Activated CD4-positive, alpha-beta T cell treated with anti-CD3 and anti-CD28 coated beads, Interleukin-2, Interleukin-4, amounts not matched to agents 100 ng/mL and 50 ng/mL, durations not matched to agents 16 hours and 8 hours (primary cell): ENCODE data around the gene CPNE2.
"Not testable (repeated sequence)": the region's sequence is repeated elsewhere in the genome, so short reads cannot be mapped to it uniquely, and the experiment has no call there.

ENCODE experiments used
- DNase-seq: peaks from one replicate; pipeline ENCODE4 v3.0.0-alpha.2; 2020; ENCODE audit warnings: low spot score

CPNE2 gene

GRCh38 chr16:57098188-57098841 lies 5.9 kb downstream of the CPNE2 start:
- no peak for DNase-seq

GRCh38 chr16:57099965-57100364 lies 7.6 kb downstream of the CPNE2 start:
- DNase-seq, result not testable (repeated sequence)

DNA sequence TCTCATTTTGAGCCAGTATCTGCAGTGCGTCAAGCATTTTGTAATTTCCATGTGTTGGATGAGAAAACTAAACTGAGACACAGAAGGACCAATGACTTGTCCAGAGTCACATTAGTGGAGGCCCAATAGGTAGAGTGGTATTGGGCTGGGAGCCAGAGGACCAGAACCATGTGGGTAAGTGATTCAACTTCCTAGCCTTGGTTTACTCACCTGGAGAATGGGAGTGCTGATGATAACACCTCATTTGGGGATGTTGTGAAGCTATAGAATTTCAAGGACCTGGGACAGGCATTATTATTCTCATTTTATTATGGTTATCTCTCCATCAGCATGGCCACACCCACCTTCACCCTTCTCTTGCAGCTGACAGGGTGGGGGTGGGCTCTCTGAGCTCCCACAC lies 8.1 kb downstream of the CPNE2 start:
- no peak for DNase-seq

- no peak for DNase-seq
These were observed 10.8 kb downstream of the CPNE2 start for GRCh38 chr16:57102888-57103851.

DNA sequence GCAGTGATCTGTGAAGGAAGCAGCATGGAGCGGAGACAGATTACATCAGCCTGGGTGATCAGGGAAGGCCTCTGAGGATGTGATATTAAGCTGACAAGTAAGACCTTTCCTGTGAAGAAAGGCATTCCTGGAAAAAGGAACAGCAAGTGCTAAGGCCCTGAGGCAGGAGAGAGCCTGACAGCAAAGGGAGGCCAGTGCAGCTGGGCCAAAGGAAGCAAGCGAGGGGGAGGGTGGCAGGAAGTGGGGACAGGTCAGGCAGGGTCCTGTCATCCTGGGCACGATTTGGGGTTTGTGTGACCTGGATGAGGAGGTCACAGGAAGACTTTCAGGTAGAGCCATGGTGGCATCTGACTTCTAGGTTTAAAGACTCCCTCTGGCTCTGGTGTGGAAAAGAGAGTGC lies 12.3 kb downstream of the CPNE2 start:
- DNase-seq, result no peak

DNA sequence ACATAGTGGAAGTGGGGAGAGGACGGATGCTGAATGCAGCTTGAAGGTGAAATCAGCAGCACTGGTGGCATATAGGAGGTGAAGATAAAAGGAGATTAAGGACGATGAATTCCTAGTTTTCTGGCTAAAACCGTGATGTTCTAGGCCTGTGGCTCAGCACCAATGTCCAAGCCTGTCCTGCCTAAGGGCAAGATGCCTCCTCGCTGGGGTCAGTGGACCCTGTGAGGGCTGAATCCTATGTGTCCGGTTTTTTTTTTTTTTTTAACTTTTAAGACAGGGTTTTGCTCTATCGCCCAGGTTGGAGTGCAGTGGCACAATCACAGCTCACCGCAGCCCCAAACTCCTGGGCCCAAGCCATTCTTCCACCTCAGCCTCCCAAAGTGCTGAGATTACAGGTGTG lies 12.8 kb downstream of the CPNE2 start:
- no peak for DNase-seq

DNA sequence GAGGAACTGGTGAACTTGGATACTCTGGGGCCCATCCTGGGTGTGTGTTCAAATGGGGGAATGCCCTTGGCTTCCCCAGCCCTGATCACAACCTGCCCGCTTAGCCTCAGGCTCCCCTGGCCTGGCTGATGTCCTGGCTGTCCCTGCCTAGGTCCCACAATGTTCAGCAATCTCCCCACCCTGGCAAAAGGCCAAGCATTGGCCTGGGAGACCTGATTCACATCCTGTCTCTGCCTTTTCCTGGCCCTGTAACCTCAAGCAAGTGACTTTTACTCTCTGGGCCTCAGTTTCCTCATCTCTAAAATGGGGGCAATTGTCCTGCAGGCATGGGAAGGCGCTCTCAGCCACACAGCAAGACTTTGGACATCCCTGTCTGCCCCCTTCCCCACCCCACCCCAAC lies 14.4 kb downstream of the CPNE2 start:
- no peak for DNase-seq

DNA sequence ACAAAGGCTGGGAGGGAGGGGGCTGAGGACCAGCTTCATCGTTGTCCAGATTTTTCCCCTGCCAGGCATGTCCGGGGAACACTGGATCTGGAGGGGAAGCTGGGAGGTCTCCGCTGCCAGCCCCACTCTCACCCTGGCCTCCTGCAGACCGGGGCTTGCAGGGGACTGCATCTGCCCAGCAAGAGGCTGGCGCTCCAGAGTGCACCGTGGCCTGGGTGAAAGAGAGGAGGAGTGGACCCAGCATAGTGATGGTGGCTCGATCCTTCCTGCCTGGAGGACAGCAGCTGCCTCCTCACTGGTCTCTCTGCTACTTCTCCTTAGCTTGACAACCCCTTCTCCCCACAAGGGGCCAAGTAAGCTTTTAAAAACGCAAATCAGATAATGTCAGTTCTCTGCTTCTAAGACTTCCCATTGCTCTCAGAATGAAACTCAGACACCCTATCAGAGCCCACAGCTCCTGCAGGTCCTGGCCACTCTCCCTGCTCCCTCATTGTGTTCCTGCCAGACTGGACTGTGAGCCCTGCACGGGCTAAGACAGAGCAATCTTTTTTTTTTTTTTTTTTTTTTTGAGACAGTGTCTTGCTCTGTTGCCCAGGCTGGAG lies 15.0 kb downstream of the CPNE2 start:
- no peak for DNase-seq

GRCh38 chr16:57108432-57108831 lies 16.0 kb downstream of the CPNE2 start:
- no peak for DNase-seq

GRCh38 chr16:57109259-57110105 lies 17.1 kb downstream of the CPNE2 start:
- not testable (repeated sequence) for DNase-seq

DNA sequence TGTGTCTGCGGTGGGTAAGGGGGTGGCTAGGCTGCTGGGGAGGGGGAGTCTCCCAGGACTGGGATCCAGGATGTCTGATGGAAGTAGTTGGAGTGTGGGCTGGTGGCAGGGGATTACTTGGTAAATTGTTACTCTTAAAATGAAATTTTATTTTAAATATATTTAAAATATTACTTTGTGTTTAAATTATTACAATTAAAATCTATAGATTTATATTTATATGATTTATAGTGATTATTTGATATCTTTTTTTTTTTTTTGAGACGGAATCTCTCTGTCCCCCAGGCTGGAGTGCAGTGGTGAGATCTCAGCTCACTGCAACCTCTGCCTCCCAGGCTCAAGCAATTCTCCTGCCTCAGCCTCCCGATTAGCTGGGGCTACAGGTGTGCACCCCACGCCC lies 18.6 kb downstream of the CPNE2 start:
- DNase-seq, result no peak

GRCh38 chr16:57111420-57111819 lies 19.0 kb downstream of the CPNE2 start:
- DNase-seq, result no peak

GRCh38 chr16:57112403-57113041 lies 20.1 kb downstream of the CPNE2 start:
- DNase-seq, result no peak

- no peak for DNase-seq
These were observed 20.7 kb downstream of the CPNE2 start for GRCh38 chr16:57113042-57113453.

GRCh38 chr16:57113664-57114063 lies 21.3 kb downstream of the CPNE2 start:
- DNase-seq, result no peak

GRCh38 chr16:57115168-57115513 lies 22.8 kb downstream of the CPNE2 start:
- DNase-seq, result no peak

GRCh38 chr16:57115514-57116182 lies 23.3 kb downstream of the CPNE2 start:
- DNase-seq, result no peak

DNA sequence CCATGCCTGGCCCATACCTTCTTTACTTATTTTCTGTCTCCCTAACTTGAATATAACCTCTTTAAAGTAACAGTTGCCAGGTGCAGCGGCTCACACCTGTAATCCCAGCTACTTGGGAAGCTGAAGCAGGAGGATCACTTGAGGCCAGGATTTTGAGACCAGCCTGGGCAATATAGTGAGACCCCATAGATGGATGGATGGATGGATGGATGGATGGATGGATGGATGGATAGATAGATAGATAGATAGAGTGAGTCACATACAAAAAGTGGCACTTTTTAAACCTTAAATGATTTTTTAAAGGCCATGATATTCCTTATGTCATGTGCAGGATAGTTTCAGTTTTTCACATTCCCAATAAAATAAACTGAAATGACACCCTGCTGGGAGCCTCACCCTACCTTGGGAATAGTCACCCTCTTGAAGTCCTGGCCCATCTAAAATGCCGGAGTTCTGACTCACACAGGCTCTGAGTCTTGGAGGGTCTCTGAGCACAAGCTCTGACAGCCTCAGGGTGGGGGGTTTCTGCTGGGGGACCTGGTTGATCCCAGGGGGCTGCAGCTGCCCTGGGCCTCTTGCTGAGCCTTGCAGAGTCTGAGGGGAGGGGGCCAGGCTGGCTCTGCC lies 26.2 kb downstream of the CPNE2 start:
- DNase-seq, result no peak

DNA sequence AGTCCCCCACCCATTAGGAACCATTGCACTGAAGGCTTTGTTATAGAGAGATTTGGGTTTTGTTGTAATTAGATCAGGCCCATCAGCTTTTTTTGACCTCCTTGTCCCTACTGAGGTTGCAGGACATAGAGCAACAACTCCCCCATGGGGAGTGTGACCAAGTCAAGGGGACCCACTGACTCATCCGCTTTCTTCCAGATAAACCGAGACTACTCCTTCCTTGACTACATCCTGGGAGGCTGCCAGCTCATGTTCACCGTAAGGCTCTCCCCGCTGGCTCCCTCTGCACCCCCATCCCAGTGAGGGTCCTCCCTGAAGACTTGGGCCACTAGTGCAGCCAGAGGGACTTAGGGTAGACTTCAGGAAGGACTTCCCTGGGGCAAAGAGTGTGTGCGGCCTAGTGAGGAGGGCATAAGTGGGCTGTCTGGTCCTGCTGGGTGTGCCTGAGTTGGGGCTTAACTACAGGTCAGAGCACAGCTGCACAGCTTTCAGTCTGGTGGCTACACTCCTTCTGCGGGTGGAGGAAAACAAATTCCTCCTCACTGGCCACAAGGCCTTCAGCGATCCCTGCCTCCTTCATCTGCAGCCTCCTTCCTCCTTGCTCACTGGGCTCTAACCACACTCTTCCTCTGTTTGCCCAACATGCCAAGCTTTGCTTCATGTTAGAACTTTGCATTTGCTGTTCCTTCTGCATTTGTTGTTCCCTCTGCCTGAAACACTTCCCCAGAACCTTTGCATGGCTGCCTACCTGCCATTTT lies 31.0 kb downstream of the CPNE2 start:
- DNase-seq, result no peak
